HG03521 (cell line): Measurements from ENCODE around the gene ITPR1.
"Not testable (repeated sequence)": the region's sequence is repeated elsewhere in the genome, so short reads cannot be mapped to it uniquely, and the experiment has no call there.

Source experiments
- ATAC-seq: cut with Tn5 transposase; IDR thresholded peaks from one replicate; pipeline ENCODE4 v1.9.1; 2021; ENCODE audit warnings: mild to moderate bottlenecking, moderate library complexity; ENCODE audit not compliant: unreplicated experiment

Gene ITPR1

GRCh38 chr3:4588466-4588865 lies 95.3 kb downstream of the ITPR1 start:
- no peak for ATAC-seq

GRCh38 chr3:4589475-4590097 lies 96.4 kb downstream of the ITPR1 start:
- no peak for ATAC-seq

GRCh38 chr3:4590849-4591248 lies 97.7 kb downstream of the ITPR1 start:
- not testable (repeated sequence) for ATAC-seq

- ATAC-seq: no peak
Observed at GRCh38 chr3:4591669-4592068, 98.5 kb downstream of the ITPR1 start.

GRCh38 chr3:4593014-4593413 lies 99.9 kb downstream of the ITPR1 start:
- ATAC-seq: no peak

- no peak for ATAC-seq
Observed at GRCh38 chr3:4595710-4596113, 102.6 kb downstream of the ITPR1 start.

- ATAC-seq: no peak
Observed at GRCh38 chr3:4596612-4597011, 103.5 kb downstream of the ITPR1 start.

GRCh38 chr3:4597208-4597985 lies 104.2 kb downstream of the ITPR1 start:
- ATAC-seq: no peak

- not testable (repeated sequence) for ATAC-seq
Observed at GRCh38 chr3:4598232-4598631, 105.1 kb downstream of the ITPR1 start.

GRCh38 chr3:4599612-4600011 lies 106.5 kb downstream of the ITPR1 start:
- no peak for ATAC-seq

- no peak for ATAC-seq
Observed at GRCh38 chr3:4600493-4600892, 107.3 kb downstream of the ITPR1 start.

GRCh38 chr3:4601892-4602291 lies 108.7 kb downstream of the ITPR1 start:
- no peak for ATAC-seq

- no peak for ATAC-seq
Observed at GRCh38 chr3:4604693-4605092, 111.5 kb downstream of the ITPR1 start.

GRCh38 chr3:4606911-4607310 lies 113.8 kb downstream of the ITPR1 start:
- no peak for ATAC-seq

- no peak for ATAC-seq
Observed at GRCh38 chr3:4613366-4613765, 120.2 kb downstream of the ITPR1 start.

- ATAC-seq: no peak
Observed at GRCh38 chr3:4614070-4614469, 120.9 kb downstream of the ITPR1 start.

GRCh38 chr3:4614927-4615326 lies 121.8 kb downstream of the ITPR1 start:
- ATAC-seq: no peak

GRCh38 chr3:4615750-4616149 lies 122.6 kb downstream of the ITPR1 start:
- no peak for ATAC-seq

- no peak for ATAC-seq
Observed at GRCh38 chr3:4623421-4623999, 130.4 kb downstream of the ITPR1 start.

- no peak for ATAC-seq
Observed at GRCh38 chr3:4627651-4628375, 134.7 kb downstream of the ITPR1 start.
